Lower leg skin (tissue), 4 donors: ENCODE data around the gene ARHGAP22. TPM values are rescaled to one million over a fixed set of nuclear protein-coding genes. Genes with fewer than 3 reads are reported as not detected.
A peak's percentile ranks its signal among the peaks of the same experiment; 100 is the strongest.

Experiments used
- DNase-seq, 2 donors: peaks; one replicate each; pipeline ENCODE4 v3.0.0-alpha.2; 2019; ENCODE audit warnings: low spot score in 2 of 2
- H3K4me3 ChIP-seq: fragments of 200-600 bp; sonication (generic); 2 replicates; pipeline ENCODE4 v1.5.1; 2017; ENCODE audit warnings: mild to moderate bottlenecking, low read depth; ENCODE audit not compliant: poor library complexity, severe bottlenecking
- POLR2A ChIP-seq, 2 donors: fragments of 450-650 bp; IDR thresholded peaks; one replicate each; pipeline ENCODE4 v1.6.1; 2016 to 2017; ENCODE audit warnings: antibody characterized with exemption in 2 of 2, mild to moderate bottlenecking in 1 of 2, moderate library complexity in 1 of 2
- WGBS, 2 donors: methylation state at CpG; one replicate each; pipeline ENCODE4 v1.1.5; 2018; 5-methylcytosine and 5-hydroxymethylcytosine counted together
- intact Hi-C: fragments of 100-400 bp; cut with DNase I; formaldehyde crosslinking; loops from one replicate; pipeline ENCODE4 v1.15.0; 2023; ENCODE audit warnings: low total_unique reads
- total RNA-seq, 4 donors: library from RNA; depleted of rRNA; stranded (reverse); fragments of >200 nt; gene quantifications; one replicate each; pipeline ENCODE4 v1.1.0, GENCODE V29; 2016
- TF ChIP-seq, protein P1 (sequence below), 3 donors: fragments of 450-650 bp; IDR thresholded peaks; one replicate each; pipeline ENCODE4 v1.5.1; 2016; ENCODE audit warnings: antibody characterized with exemption in 3 of 3, mild to moderate bottlenecking in 3 of 3, moderate library complexity in 2 of 3

The ARHGAP22 gene
- total RNA-seq, 4 donors from 2014 or later, result 0.46 to 3.0 (median 1.4) TPM

DNA sequence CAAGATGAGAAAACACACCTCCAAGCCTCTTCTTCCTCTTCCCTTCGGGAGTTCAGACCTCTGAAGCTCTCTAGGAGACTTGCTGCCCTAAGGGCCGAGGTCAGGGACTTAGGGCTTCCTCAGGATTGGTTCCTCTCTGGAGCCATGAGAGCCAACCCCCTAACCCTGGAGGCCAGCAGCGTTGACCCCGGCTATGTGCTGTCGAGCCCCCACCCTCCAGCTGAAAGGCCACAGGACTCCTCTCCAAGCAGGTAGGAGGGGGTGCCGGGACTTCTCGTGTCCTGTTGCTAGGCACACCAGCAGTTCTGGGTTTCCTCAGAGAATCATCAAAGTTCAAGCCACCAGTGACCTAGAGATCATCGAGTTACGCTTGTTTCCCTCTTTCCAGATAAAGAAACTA, 87.4 kb downstream of the ARHGAP22 start:
- no peak overlapping the region for H3K4me3 ChIP-seq
- TF ChIP-seq, protein P1, sequence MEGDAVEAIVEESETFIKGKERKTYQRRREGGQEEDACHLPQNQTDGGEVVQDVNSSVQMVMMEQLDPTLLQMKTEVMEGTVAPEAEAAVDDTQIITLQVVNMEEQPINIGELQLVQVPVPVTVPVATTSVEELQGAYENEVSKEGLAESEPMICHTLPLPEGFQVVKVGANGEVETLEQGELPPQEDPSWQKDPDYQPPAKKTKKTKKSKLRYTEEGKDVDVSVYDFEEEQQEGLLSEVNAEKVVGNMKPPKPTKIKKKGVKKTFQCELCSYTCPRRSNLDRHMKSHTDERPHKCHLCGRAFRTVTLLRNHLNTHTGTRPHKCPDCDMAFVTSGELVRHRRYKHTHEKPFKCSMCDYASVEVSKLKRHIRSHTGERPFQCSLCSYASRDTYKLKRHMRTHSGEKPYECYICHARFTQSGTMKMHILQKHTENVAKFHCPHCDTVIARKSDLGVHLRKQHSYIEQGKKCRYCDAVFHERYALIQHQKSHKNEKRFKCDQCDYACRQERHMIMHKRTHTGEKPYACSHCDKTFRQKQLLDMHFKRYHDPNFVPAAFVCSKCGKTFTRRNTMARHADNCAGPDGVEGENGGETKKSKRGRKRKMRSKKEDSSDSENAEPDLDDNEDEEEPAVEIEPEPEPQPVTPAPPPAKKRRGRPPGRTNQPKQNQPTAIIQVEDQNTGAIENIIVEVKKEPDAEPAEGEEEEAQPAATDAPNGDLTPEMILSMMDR (IDR thresholded peaks at IDR 0.05), result no peak
- TF ChIP-seq POLR2A (IDR thresholded peaks at IDR 0.05), result no peak
- intact Hi-C loops, result no loop called here
- 71 to 85% methylated on average over 9 of the region's 9 CpGs for WGBS, 2 donors
- DNase-seq, result peak in 1 of 2 donors; percentile 66

DNA sequence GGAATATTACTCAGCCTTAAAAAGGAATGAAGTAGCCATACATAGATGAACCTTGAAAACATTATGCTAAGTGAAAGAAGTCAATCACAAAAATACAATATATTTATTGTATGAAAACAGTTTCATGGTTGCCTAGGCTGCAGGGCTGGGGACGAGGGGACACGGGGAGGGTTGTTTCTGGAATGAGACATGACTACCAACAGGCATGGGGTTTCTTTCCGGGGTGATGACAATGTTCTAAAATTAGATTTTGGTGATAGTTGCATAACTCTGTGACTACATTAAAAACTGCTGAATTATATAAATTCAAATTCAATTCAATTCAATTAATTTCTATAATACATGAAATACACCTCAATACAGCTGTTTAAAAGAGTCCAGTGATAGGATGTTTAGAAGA, 88.0 kb downstream of the ARHGAP22 start:
- DNase-seq, result peak in 1 of 2 donors; percentile 31
- WGBS, 2 donors, result 84 to 85% methylated on average over 3 of the region's 3 CpGs
- no peak for TF ChIP-seq POLR2A (IDR thresholded peaks at IDR 0.05)
- TF ChIP-seq, protein P1 (IDR thresholded peaks at IDR 0.05), result no peak
- intact Hi-C loops, result no loop called here
- H3K4me3 ChIP-seq, result no peak overlapping the region

DNA sequence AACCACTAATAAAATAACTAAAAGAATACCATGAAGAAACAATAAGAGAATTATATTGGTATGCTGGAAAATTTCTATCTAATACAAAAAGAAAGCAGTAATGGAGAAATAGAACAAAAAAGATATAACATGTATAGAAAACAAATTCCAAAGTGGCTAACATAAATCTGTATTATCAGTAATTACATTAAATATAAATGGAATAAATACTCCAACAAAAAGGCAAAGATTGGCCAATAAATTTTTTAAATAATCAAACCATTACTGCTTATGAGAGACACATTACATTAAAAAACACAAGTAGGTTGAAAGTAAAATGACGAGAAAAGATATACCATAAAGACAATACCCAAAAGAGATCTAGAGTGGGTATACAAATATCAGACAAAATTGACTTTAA, 90.0 kb downstream of the ARHGAP22 start:
- TF ChIP-seq POLR2A (IDR thresholded peaks at IDR 0.05), result no peak
- TF ChIP-seq, protein P1 (IDR thresholded peaks at IDR 0.05), result no peak
- DNase-seq, result no peak
- 83 to 87% methylated on average over 1 of the region's 1 CpG for WGBS, 2 donors
- intact Hi-C loops, result no loop called here
- H3K4me3 ChIP-seq, result no peak overlapping the region

DNA sequence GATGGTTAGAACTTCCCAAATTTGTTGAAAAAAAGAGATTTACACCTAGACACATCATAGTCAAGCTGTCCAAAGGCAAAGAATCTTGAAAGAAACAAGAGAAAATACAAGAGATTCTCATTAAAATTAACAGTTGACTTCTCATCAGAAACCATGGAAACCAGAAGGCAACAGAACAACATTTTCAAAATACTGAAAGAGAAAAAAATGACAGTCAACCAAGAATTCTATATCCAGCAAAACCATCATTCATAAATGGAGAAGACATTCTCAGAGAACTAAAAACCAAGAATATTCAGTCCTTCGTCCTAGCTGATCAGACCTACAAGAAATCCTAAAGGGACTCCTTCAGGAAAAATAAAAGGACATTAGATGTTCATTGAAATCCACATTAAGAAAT, 90.6 kb downstream of the ARHGAP22 start:
- TF ChIP-seq POLR2A (IDR thresholded peaks at IDR 0.05), result no peak
- TF ChIP-seq, protein P1 (IDR thresholded peaks at IDR 0.05), result no peak
- H3K4me3 ChIP-seq, result no peak overlapping the region
- WGBS, 2 donors, result 91 to 97% methylated on average over 1 of the region's 1 CpG
- intact Hi-C loops, result no loop called here
- no peak for DNase-seq

DNA sequence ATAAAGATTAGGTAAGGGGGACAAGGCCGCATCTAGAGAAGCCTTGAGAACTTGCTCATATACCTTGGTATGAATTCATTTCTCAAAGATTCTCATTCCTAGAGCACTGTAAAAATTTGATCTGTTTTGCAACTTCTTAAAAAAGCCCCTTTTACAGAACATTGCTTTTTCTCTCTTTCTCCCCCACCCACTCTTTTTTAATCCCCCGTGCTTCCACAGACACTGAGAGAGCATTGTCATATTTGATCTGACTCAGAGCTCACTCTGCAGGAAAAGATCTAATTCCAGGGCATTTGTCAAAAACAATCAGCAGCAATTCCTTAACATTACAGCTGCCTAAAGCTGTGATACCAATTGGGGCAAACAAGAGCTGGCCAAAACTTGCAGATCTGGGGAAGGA, 92.0 kb downstream of the ARHGAP22 start:
- 77 to 79% methylated on average over 2 of the region's 2 CpGs for WGBS, 2 donors
- TF ChIP-seq, protein P1 (IDR thresholded peaks at IDR 0.05), result no peak
- TF ChIP-seq POLR2A (IDR thresholded peaks at IDR 0.05), result no peak
- H3K4me3 ChIP-seq, result no peak overlapping the region
- no peak for DNase-seq
- intact Hi-C loops, result no loop called here

DNA sequence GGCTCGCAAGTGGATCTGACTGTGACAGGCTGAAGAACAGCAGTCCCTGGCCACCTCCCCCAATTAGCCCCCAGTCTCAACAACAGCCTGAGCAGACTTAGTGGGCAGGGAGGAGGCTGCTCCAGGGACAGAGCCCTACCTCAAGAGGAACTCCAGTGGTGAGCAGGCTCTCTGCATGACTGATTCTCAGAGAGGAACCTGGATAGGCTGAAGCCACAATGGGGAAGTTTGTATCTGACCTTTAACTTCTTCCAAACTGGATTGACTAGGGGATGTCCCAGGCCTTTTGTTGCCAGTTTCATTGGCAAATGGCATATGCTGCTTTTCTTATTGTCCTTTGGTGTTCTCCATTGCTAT, 93.0 kb downstream of the ARHGAP22 start:
- WGBS, 2 donors, result 60 to 92% methylated on average over 1 of the region's 1 CpG

More for the DNA sequence above, 93.0 kb downstream of the ARHGAP22 start:
- H3K4me3 ChIP-seq, result no peak overlapping the region
- intact Hi-C loops, result no loop called here
- TF ChIP-seq, protein P1 (IDR thresholded peaks at IDR 0.05), result no peak
- no peak for TF ChIP-seq POLR2A (IDR thresholded peaks at IDR 0.05)
- no peak for DNase-seq
